PC-3 (cell line): ENCODE data around the gene FARP1.

Experiments
- EZH2 ChIP-seq: fragments of 300-600 bp; sonication (generic); IDR thresholded peaks from one replicate; pipeline ENCODE4 v1.6.1; 2017; ENCODE audit warnings: antibody characterized with exemption, mild to moderate bottlenecking, low read length; ENCODE audit not compliant: unreplicated experiment
- TF ChIP-seq, protein P1 (sequence below): fragments of 300-600 bp; sonication (generic); conservative IDR thresholded peaks from 2 replicates; pipeline ENCODE4 v1.5.1; 2017; ENCODE audit warnings: antibody characterized with exemption, low read depth, mild to moderate bottlenecking, low read length

DNA sequence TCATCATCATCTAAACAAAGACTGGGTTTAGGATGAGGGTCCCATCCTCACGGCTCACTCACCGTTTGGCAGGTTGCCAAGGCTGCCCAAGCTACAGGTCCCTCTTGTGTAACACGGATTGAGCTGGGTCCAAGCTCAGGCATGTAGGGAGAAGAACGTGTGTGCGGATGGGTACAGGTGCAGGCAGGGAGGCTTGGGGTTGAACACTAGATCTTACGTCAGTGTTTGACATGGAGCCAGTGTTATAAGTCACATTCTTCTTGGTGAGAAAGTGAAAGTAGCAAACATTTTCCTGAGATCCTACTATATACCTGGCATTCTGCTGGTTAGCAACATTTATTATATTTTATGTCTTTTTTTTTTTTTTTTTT, 171.0 kb downstream of the FARP1 start:
- TF ChIP-seq, protein P1, sequence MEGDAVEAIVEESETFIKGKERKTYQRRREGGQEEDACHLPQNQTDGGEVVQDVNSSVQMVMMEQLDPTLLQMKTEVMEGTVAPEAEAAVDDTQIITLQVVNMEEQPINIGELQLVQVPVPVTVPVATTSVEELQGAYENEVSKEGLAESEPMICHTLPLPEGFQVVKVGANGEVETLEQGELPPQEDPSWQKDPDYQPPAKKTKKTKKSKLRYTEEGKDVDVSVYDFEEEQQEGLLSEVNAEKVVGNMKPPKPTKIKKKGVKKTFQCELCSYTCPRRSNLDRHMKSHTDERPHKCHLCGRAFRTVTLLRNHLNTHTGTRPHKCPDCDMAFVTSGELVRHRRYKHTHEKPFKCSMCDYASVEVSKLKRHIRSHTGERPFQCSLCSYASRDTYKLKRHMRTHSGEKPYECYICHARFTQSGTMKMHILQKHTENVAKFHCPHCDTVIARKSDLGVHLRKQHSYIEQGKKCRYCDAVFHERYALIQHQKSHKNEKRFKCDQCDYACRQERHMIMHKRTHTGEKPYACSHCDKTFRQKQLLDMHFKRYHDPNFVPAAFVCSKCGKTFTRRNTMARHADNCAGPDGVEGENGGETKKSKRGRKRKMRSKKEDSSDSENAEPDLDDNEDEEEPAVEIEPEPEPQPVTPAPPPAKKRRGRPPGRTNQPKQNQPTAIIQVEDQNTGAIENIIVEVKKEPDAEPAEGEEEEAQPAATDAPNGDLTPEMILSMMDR, result no peak
- no peak for TF ChIP-seq EZH2
